GM19438 (cell line): Measurements from ENCODE around the gene SMC1A.
"Not testable (repeated sequence)": the region's sequence is repeated elsewhere in the genome, so short reads cannot be mapped to it uniquely, and the experiment has no call there.

ENCODE experiments used
- ATAC-seq: cut with Tn5 transposase; IDR thresholded peaks from one replicate; pipeline ENCODE4 v1.9.1; 2021; ENCODE audit warnings: low read depth; ENCODE audit not compliant: unreplicated experiment

The SMC1A gene

DNA sequence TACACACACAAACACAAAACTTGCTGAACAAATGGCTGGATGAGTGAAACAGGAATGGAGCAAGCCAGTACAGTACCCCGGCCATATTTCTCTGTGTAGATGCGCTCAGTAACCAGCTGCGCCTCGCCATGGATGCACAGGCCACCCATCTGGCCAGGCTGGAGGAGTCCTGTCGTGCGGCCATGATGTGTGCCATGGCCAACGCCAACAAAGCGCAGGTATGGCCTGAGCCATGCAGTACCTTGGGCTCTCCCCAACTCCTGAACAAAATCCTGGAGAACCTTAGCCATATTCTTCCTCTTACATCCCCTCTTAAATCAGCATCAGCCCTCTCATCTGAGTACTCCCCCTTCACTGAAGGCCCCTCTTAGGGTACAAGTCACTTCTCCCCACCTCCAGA lies 7.3 kb upstream of the SMC1A start:
- ATAC-seq, result no peak

- no peak for ATAC-seq
Observed at GRCh38 chrX:53422861-53423306, 430 bp upstream of the SMC1A start, which contains the start of gene RIBC1. RIBC1 (plus strand) TSS chrX:53422873; CDS start chrX:53426277, 3,404 bp downstream.

DNA sequence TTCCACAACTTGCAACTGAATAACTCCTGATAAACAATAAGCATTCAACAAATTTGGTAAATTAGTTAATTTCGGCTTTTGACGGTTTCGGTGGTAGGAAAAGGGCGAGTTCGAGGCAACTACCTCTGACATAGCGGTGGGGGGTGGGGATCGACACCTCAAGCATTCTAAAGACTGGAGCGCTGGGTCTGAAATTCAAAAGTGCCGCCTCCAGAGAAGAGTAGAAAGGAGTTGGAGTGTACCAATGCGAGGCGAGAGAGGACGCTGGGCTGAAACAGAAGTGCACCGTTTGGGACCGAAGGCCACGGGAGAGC lies 725 bp downstream of the SMC1A start:
- ATAC-seq, result peak; percentile 17

GRCh38 chrX:53421125-53421524 lies 1.3 kb downstream of the SMC1A start:
- no peak for ATAC-seq

- ATAC-seq, result not testable (repeated sequence)
Observed at GRCh38 chrX:53420351-53420750, 2.1 kb downstream of the SMC1A start.

GRCh38 chrX:53412446-53412845 lies 10.0 kb downstream of the SMC1A start:
- no peak for ATAC-seq

DNA sequence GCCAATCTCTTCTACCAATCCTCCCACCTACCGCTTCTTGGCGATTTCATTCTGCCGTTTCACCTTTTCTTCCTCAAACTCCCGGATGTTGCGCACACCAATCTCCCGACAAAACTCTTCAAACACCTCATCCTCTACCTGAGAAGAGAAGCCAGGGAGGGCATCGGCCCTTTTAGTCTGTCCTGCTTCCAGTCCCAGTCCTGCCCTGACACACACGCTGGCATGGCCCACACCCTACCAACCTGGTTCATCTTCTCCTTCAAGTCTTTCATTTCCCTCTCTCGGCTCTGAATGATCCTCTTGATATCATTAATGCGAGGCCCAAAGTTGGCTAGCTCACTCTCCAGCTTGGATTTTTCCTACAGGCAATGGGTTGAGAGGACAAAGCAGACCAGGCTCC lies 18.9 kb downstream of the SMC1A start:
- no peak for ATAC-seq

DNA sequence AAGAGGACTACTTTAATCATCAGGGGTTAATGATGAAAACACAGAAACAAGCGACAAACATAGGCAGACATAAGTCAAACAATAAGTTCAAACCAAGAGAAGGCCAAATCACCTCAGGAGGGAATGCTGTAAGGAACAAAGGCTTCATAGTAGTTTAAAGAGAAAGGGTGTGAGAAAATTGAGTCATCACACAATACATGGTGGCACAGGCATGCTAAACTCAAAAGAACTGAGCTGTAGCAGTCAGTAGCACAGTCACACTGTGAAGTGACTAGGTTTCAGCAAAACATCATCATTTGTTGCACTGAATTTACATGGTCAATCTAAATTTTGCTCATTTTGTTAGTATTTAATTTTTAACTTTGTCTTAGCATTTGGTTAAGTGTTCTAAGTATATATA lies 24.2 kb downstream of the SMC1A start:
- ATAC-seq, result no peak

GRCh38 chrX:53395605-53396298 lies 26.7 kb downstream of the SMC1A start:
- no peak for ATAC-seq

GRCh38 chrX:53383376-53384076 lies 38.9 kb downstream of the SMC1A start:
- no peak for ATAC-seq

DNA sequence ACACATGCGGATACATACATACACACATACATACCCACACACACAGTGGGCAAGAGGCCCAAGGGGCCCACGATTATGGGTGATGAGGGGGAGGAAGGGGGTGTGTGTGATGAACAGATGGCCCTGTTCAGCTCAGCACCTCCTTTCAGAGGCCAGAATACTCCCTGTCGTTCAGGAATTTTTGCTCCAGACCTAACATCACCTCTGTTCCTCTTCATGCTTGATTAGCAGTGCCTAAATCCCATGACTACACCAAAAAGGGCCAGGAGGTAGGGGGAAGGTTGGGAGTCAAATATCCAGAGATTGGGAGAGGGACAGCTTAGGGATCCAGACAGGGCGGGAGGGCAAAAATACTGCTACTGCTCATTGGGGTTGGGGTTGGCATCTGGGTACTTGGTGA lies 42.7 kb downstream of the SMC1A start:
- ATAC-seq, result no peak

- no peak for ATAC-seq
Observed at GRCh38 chrX:53379008-53379710, 43.3 kb downstream of the SMC1A start.

DNA sequence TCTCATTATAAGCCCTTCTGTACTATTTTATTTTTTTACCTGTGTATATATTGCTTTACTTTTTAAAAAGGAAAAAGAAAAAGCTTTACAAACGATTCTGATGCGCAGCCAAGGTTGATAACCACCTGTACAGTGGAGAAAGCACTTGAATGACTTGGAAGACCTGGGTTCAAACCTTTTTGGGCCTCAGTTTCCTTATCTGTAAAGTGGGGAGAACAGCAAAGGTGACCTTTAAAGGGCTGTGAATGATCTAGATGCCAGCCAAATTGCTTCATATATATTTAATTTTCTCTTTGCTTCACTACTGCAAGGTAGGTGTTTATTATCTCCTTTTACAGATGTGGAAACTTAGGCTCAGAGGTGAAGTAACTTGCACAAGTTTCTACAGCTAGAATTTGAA lies 45.0 kb downstream of the SMC1A start:
- ATAC-seq, result no peak

DNA sequence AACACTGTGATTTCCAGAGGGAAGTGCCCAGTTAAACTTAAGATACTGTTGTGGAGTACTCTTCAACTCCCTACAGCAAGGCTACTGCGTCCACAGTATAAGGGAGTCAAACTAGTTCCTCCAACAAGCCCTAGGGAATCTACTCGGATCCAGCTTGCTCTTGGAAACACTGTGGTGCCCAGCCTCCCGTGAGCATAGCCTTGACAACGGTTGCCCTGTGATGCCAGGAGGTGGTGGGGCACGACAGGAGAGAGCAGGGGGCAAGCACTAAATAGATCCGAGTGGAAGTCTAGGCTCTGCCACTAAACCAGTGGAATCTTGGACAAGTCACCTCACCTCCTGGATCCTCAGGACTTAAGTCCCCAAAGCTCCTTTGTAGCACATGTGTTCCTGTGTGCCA lies 45.6 kb downstream of the SMC1A start:
- no peak for ATAC-seq

- ATAC-seq, result no peak
Observed at GRCh38 chrX:53374923-53375322, 47.5 kb downstream of the SMC1A start.

- ATAC-seq, result no peak
Observed at GRCh38 chrX:53374222-53374820, 48.1 kb downstream of the SMC1A start.

- no peak for ATAC-seq
Observed at GRCh38 chrX:53373307-53373706, 49.1 kb downstream of the SMC1A start.

GRCh38 chrX:53366454-53366853 lies 56.0 kb downstream of the SMC1A start:
- ATAC-seq, result not testable (repeated sequence)

DNA sequence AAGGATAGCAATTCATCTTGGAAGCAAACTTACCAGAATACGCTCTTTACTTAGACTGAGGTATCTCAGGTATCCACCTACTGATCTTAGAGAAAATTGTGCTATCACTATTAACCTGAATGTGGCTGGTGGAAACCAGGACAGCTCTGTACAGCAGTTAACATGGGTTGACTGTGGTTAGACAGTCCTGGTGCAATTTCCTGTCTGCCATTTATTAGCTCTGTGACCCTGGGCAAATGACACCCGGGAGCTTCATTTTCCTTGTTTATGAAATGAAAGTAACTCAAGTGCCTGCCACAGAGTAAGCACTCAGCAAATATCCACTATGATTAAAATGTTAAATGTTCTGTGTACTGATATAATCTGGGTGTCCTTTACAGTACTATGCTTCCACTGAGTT lies 60.0 kb downstream of the SMC1A start:
- ATAC-seq, result no peak

- no peak for ATAC-seq
Observed at GRCh38 chrX:53357799-53358530, 64.5 kb downstream of the SMC1A start.

DNA sequence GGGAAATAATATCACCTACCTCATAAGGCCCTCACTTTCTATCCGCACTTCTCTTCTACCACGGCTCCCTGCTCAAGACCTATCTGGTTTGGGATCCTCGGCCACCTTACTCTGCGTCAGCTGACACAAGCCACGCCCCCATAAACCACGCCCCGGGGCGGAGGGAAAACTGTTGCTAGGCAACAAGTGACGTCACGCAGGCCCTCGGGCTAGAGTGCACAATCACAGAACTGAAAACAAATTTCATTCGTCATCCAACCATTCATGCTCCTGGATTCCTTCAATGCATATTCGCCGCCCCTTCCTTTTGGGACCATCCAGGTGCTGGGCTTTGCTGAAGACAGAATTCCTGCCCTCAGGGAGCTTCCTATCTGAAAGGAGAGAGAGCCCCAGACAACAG lies 66.3 kb downstream of the SMC1A start:
- ATAC-seq, result no peak
